Psoas muscle (tissue), 8 donors: Measurements from ENCODE around the gene TMEM120A. TPM values are rescaled to one million over a fixed set of nuclear protein-coding genes. Genes with fewer than 3 reads are reported as not detected.

ENCODE experiments used
- ATAC-seq, 4 donors: fragments of 200-7000 bp; cut with Tn5 transposase; one replicate each; pipeline ENCODE4 v1.9.1; 2020; ENCODE audit warnings: moderate library complexity in 3 of 4, mild to moderate bottlenecking in 2 of 4
- DNase-seq, 2 donors: peaks; one replicate each; pipeline ENCODE4 v3.0.0-alpha.2; 2020
- H3K27ac ChIP-seq: fragments of 200-600 bp; one replicate; pipeline ENCODE4 v1.8.0; 2022
- H3K27me3 ChIP-seq, 3 donors: fragments of 200-600 bp in 1 of 3; one replicate each; pipeline versions ENCODE4 v1.6.1 to v1.8.0; 2013 to 2022; ENCODE audit warnings: low read length in 2 of 3, mild to moderate bottlenecking in 2 of 3, moderate library complexity in 1 of 3; ENCODE audit not compliant: insufficient read depth in 3 of 3
- H3K36me3 ChIP-seq, 2 donors: fragments of 200-600 bp in 1 of 2; one replicate each; pipeline versions ENCODE4 v1.6.1 to v1.8.0; 2013 to 2022; ENCODE audit warnings: low read depth in 1 of 2, mild to moderate bottlenecking in 1 of 2, moderate library complexity in 1 of 2; ENCODE audit not compliant: insufficient read depth in 1 of 2
- H3K4me1 ChIP-seq: fragments of 200-600 bp; one replicate; pipeline ENCODE4 v1.8.0; 2022
- H3K4me3 ChIP-seq: fragments of 200-600 bp; one replicate; pipeline ENCODE4 v1.8.0; 2022; ENCODE audit warnings: mild to moderate bottlenecking
- H3K9me3 ChIP-seq: fragments of 200-600 bp; one replicate; pipeline ENCODE4 v1.8.0; 2022
- CTCF ChIP-seq: fragments of 200-600 bp; IDR thresholded peaks from one replicate; pipeline ENCODE4 v1.8.0; 2022; ENCODE audit warnings: antibody characterized with exemption
- WGBS, 3 donors: extraction: QIAGEN DNeasy Blood & Tissue Kit; methylation state at CpG; one replicate each; pipeline versions ENCODE4 v1.1.6 to v1.1.7; 2013; 5-methylcytosine and 5-hydroxymethylcytosine counted together
- intact Hi-C, 2 donors: fragments of 100-400 bp; cut with DNase I; formaldehyde crosslinking; loops; one replicate each; pipeline versions ENCODE4 v1.11.0 to v1.14.2; 2022
- polyA plus RNA-seq, 3 donors: library from polyadenylated mRNA; stranded (reverse); fragments of 200-250 nt; gene quantifications; one replicate each; pipeline ENCODE4 v1.2.3, GENCODE V29; 2013
- total RNA-seq, 4 donors: library from RNA; stranded (reverse); fragmentation: NEBNext Ultra II Directional in 2 of 4; extraction: Animal tissue kit (Norgen Biotek cat#: 25700) in 2 of 4; gene quantifications; one replicate each; pipeline versions ENCODE4 v1.2.1 to v1.2.4, GENCODE V29; 2021 to 2023
- donor health status: healthy with polysubstance abuse.
- donor health status: DM: no; HTN: no; CAD: no; lungs with moderate emphysema.
- donor health status: Bipolar disorder and iron deficiency.
- donor health status: healthy.
- donor health status: DM: yes; HTN: yes; CAD: no.
- donor health status: DM: no; HTN: no; CAD: no.
- donor health status: DM: no; HTN: no; CAD: no.
- donor health status: DM: yes; HTN: yes; CAD: no.

The TMEM120A gene
- total and polyA plus RNA-seq, 7 donors: 70.1 to 185 (median 103) TPM

GRCh38 chr7:75969182-75969581, 25.2 kb downstream of the TMEM120A start:
- TF ChIP-seq CTCF: no peak
- ATAC-seq (peak; percentile 23 to 66 (median 56)), DNase-seq (peak; percentile 75 to 87)
- no peaks in the 10 kb centered on the region for H3K27me3 ChIP-seq
- 28 to 52% (median 38%) methylated on average over 13 of the region's 13 CpGs for WGBS, 3 donors
- H3K4me3 ChIP-seq: peak overlapping the region; percentile 25
- H3K4me1 ChIP-seq: peaks cover 85% of the 10 kb centered on the region
- intact Hi-C loops: loop anchor here in 1 of 2 donors (2.0 kb wide), 1 partner anchor 16 kb away; no protein-coding TSS in a partner anchor
- H3K36me3 ChIP-seq: peaks cover 0 to 16% of the 10 kb centered on the region in 2 donors
- H3K27ac ChIP-seq: peak overlapping the region; percentile 98
- no peaks in the 10 kb centered on the region for H3K9me3 ChIP-seq

GRCh38 chr7:75968561-75969001, 25.8 kb downstream of the TMEM120A start:
- 31 to 43% (median 32%) methylated on average over 12 of the region's 12 CpGs for WGBS, 3 donors
- Histone ChIP-seq H3K27ac (peak overlapping the region; percentile 98), H3K4me1 (peaks cover 86% of the 10 kb centered on the region), H3K9me3 (no peaks in the 10 kb centered on the region), H3K36me3 (peaks cover 0 to 10% of the 10 kb centered on the region in 2 donors), H3K4me3 (peak overlapping the region; percentile 24), H3K27me3 (no peaks in the 10 kb centered on the region)
- DNase-seq: peak; percentile 79 to 90
- no peak for TF ChIP-seq CTCF
- intact Hi-C loops: loop anchor here in 1 of 2 donors (2.0 kb wide), 1 partner anchor 16 kb away; no protein-coding TSS in a partner anchor
- peak; percentile 21 to 60 (median 57) for ATAC-seq

GRCh38 chr7:75968012-75968411, 26.4 kb downstream of the TMEM120A start:
- peak overlapping the region; percentile 24 for H3K4me3 ChIP-seq
- DNase-seq (no peak), ATAC-seq (no peak)
- no peaks in the 10 kb centered on the region for H3K27me3 ChIP-seq
- intact Hi-C loops: loop anchor here in 1 of 2 donors (2.0 kb wide), 1 partner anchor 17 kb away; no protein-coding TSS in a partner anchor
- peaks cover 88% of the 10 kb centered on the region for H3K4me1 ChIP-seq
- H3K9me3 ChIP-seq: no peaks in the 10 kb centered on the region
- TF ChIP-seq CTCF: no peak
- H3K36me3 ChIP-seq: peaks cover 0 to 4% of the 10 kb centered on the region in 2 donors
- H3K27ac ChIP-seq: peak overlapping the region; percentile 98
- 65 to 71% (median 68%) methylated on average over 10 of the region's 10 CpGs for WGBS, 3 donors

- WGBS, 3 donors: 40 to 54% (median 46%) methylated on average over 13 of the region's 13 CpGs
- Histone ChIP-seq H3K4me1 (peaks cover 88% of the 10 kb centered on the region), H3K36me3 (no peaks in the 10 kb centered on the region), H3K27me3 (no peaks in the 10 kb centered on the region), H3K4me3 (peak overlapping the region; percentile 24), H3K9me3 (no peaks in the 10 kb centered on the region), H3K27ac (peak overlapping the region; percentile 98)
- no peak for TF ChIP-seq CTCF
- DNase-seq (no peak), ATAC-seq (no peak)
- intact Hi-C loops: no loop called here
These were observed 26.9 kb downstream of the TMEM120A start for GRCh38 chr7:75967487-75967997.
